Breast epithelium (tissue), 4 donors: ENCODE results near the gene DNAH8. TPM values are rescaled to one million over a fixed set of nuclear protein-coding genes. Genes with fewer than 3 reads are reported as not detected.

ENCODE experiments used
- DNase-seq, 2 donors: peaks; one replicate each; pipeline ENCODE4 v3.0.0-alpha.2; 2019; ENCODE audit warnings: low spot score in 2 of 2
- H3K27ac ChIP-seq, 2 donors: fragments of 200-600 bp; sonication (generic) in 1 of 2; one replicate each; pipeline ENCODE4 v1.5.1; 2016 to 2019; ENCODE audit warnings: mild to moderate bottlenecking in 1 of 2
- H3K27me3 ChIP-seq, 2 donors: fragments of 200-600 bp; sonication (generic) in 1 of 2; one replicate each; pipeline versions ENCODE4 v1.5.1 to v1.6.0; 2017 to 2019; ENCODE audit warnings: control low read depth in 1 of 2, mild to moderate bottlenecking in 1 of 2
- H3K36me3 ChIP-seq: fragments of 200-600 bp; one replicate; pipeline ENCODE4 v1.5.1; 2019
- H3K4me1 ChIP-seq, 2 donors: fragments of 200-600 bp; sonication (generic); one replicate each; pipeline ENCODE4 v1.5.1; 2016 to 2019; ENCODE audit warnings: control low read depth in 1 of 2
- H3K4me3 ChIP-seq, 3 donors: fragments of 200-600 bp; sonication (generic); 1 replicate in 2 of 3; 2 replicates in 1 of 3; pipeline ENCODE4 v1.5.1; 2016 to 2019; ENCODE audit warnings: mild to moderate bottlenecking in 3 of 3, moderate library complexity in 2 of 3
- H3K9me3 ChIP-seq, 2 donors: fragments of 200-600 bp; sonication (generic) in 1 of 2; one replicate each; pipeline ENCODE4 v1.5.1; 2016 to 2019; ENCODE audit warnings: control low read depth in 1 of 2
- POLR2A ChIP-seq: fragments of 450-650 bp; IDR thresholded peaks from one replicate; pipeline ENCODE4 v1.6.1; 2016; ENCODE audit warnings: antibody characterized with exemption, mild to moderate bottlenecking, moderate library complexity
- POLR2AphosphoS5 ChIP-seq, 3 donors: sonication (generic); formaldehyde crosslinking; IDR thresholded peaks; one replicate each; pipeline ENCODE4 v1.6.1; 2017; ENCODE audit warnings: antibody characterized with exemption in 3 of 3
- intact Hi-C: fragments of 100-400 bp; cut with DNase I; formaldehyde crosslinking; loops from one replicate; pipeline ENCODE4 v1.15.1; 2023; ENCODE audit warnings: low total_unique reads
- total RNA-seq, 3 donors: library from RNA; depleted of rRNA; stranded (reverse); fragments of >200 nt; gene quantifications; one replicate each; pipeline ENCODE4 v1.1.0, GENCODE V29; 2016
- TF ChIP-seq, protein P1 (sequence below), 3 donors: fragments of 450-650 bp; IDR thresholded peaks; one replicate each; pipeline ENCODE4 v1.5.1; 2016 to 2017; ENCODE audit warnings: antibody characterized with exemption in 3 of 3, mild to moderate bottlenecking in 3 of 3, moderate library complexity in 3 of 3

Gene DNAH8
- total RNA-seq, 3 donors from 2014 or later, result under 0.01 TPM; not detected in 1

DNA sequence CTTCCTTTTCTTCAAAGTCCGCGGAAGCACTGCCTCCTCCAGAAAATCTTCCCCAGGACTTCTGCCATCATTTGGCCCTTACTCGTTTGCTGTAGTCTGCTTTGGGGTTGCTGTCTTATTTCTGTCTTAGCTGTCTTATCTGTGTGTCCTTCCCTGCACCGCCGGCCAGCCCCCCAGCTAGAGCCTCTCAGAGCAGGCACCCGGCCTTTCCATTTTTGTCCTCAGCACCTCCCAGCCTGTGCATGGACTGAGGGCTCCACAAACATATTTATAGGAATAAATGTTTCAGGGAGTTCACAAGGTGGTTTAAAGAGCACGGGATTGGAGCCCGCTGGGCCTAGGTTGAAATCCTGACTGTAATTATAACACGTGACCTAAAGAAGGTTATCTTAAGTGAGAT, 341.6 kb downstream of the DNAH8 start:
- no peak for DNase-seq
- Histone ChIP-seq H3K27me3 (peaks cover 0 to 4% of the 10 kb centered on the region in 2 donors), H3K4me3 (no peak overlapping the region), H3K36me3 (no peaks in the 10 kb centered on the region), H3K9me3 (no peaks in the 10 kb centered on the region), H3K4me1 (no peaks in the 10 kb centered on the region), H3K27ac (no peak overlapping the region)
- TF ChIP-seq, protein P1, sequence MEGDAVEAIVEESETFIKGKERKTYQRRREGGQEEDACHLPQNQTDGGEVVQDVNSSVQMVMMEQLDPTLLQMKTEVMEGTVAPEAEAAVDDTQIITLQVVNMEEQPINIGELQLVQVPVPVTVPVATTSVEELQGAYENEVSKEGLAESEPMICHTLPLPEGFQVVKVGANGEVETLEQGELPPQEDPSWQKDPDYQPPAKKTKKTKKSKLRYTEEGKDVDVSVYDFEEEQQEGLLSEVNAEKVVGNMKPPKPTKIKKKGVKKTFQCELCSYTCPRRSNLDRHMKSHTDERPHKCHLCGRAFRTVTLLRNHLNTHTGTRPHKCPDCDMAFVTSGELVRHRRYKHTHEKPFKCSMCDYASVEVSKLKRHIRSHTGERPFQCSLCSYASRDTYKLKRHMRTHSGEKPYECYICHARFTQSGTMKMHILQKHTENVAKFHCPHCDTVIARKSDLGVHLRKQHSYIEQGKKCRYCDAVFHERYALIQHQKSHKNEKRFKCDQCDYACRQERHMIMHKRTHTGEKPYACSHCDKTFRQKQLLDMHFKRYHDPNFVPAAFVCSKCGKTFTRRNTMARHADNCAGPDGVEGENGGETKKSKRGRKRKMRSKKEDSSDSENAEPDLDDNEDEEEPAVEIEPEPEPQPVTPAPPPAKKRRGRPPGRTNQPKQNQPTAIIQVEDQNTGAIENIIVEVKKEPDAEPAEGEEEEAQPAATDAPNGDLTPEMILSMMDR (IDR thresholded peaks at IDR 0.05), result no peak
- TF ChIP-seq POLR2A, result no peak
- TF ChIP-seq POLR2AphosphoS5 (IDR thresholded peaks at IDR 0.05), result no peak
- intact Hi-C loops, result no loop called here

DNA sequence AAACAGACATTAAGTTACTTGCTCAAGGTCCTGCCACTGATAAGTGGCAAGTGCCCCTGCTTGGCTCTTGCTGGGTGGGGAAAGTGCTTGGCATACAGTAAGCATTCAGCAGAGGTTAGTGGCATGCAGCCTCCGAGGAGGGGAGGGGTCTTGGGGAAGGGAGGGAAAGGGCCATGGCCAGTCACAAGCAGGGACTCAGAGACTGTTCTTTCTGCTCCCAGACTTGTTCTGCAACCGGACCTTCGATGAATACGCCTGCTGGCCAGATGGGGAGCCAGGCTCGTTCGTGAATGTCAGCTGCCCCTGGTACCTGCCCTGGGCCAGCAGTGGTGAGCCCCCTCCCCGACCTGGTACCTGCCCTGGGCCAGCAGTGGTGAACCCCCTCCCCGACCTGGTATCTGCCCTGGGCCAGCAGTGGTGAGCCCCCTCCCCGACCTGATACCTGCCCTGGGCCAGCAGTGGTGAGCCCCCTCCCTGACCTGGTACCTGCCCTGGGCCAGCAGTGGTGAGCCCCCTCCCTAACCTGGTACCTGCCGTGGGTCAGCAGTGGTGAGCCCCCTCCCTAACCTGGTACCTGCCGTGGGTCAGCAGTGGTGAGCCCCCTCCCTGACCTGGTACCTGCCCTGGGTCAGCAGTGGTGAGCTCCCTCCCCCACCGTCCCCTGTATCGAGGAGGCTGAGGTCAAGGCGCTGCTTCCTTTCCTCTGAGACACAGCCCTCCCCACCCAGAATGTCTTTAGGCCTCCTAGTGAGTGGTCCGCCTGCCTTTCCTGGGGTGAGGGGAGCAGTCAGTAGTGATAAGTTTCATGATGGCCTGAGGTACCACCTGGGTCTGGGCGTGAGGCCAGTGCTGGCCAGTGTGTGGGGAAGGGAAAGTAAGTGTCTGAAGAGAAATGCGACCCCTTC, 342.4 kb downstream of the DNAH8 start:
- Histone ChIP-seq H3K27ac (no peak overlapping the region), H3K27me3 (peaks cover 0 to 4% of the 10 kb centered on the region in 2 donors), H3K9me3 (no peaks in the 10 kb centered on the region), H3K4me1 (no peaks in the 10 kb centered on the region), H3K4me3 (no peak overlapping the region), H3K36me3 (no peaks in the 10 kb centered on the region)
- DNase-seq, result no peak
- intact Hi-C loops, result no loop called here
- no peak for TF ChIP-seq POLR2AphosphoS5 (IDR thresholded peaks at IDR 0.05)
- no peak for TF ChIP-seq POLR2A
- TF ChIP-seq, protein P1 (IDR thresholded peaks at IDR 0.05), result no peak

DNA sequence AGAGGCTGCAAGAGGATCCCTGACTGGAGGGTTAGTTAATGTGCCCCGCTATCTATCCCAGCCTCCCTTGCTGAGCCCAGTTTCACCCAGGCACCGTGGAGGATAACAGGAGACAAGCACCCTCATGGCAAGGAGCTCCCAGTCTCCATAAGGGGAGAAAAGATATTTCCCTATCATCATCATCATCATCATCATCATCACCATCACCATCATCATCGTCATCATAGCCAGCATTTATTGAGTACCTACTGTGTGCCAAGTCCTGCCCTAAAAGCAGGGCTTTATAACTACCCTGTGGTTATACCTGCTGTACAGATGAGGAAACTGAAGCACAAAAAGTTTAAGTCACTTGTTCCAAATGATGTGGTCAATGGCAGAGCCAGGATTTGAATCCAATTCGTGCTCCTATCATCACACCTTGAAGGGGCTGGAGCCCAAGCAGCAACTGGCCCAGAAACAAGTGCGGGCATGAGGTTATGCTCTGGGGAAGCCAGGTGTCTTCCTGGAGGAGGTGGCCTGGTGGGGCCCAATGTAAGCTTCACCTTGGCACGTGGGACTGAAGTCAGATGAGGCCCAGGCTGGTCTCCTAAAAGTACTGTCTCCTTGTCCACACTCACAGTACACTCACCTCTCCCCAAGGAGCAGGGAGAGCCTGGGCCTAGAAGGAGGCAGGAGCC, 343.5 kb downstream of the DNAH8 start:
- Histone ChIP-seq H3K4me3 (no peak overlapping the region), H3K36me3 (no peaks in the 10 kb centered on the region), H3K27me3 (peaks cover 0 to 4% of the 10 kb centered on the region in 2 donors), H3K4me1 (no peaks in the 10 kb centered on the region), H3K9me3 (no peaks in the 10 kb centered on the region), H3K27ac (no peak overlapping the region)
- TF ChIP-seq POLR2AphosphoS5 (IDR thresholded peaks at IDR 0.05) (no peak), POLR2A (no peak)
- TF ChIP-seq, protein P1 (IDR thresholded peaks at IDR 0.05), result no peak
- DNase-seq, result no peak
- intact Hi-C loops, result no loop called here

DNA sequence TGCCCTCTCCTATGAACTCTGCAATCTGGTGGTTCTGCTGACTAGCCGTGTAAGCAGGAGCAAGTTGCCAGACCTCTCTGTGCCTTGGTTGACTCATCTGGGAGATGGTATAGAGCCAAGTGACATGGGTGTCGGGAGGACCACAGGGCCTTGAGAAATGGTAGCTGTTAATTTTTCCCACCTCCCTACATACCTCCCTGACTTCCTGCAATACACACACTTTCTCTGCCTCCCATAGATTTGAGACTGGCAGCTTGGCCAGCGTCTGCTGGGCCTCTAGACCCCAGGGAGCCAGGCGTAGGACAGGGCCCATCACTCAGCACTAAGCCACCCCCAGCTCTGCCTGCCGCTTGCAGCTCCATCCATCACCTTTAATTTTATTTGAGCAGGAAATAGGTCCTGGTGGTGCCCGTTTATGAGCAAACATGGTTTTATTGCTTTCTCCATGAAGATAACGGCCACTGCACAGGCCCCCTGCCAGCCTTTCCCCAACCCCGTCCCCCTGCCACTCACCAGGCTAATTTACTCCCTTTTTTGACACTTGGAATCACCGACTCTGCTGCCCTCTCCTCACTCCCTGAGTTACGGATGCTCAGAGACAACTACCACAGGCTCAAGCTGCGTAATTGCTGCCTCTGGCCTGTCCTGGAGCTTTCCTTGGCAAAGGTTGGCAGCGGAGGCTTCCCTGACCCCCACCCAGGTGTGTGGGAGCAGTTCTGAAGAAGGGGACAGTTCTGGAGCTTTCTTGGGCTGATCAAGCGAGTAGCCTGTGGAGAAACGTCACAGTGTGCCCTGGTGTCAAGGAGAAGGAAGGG, 344.6 kb downstream of the DNAH8 start:
- no peak overlapping the region for H3K4me3 ChIP-seq
- H3K27ac ChIP-seq, result no peak overlapping the region

More for the DNA sequence above, 344.6 kb downstream of the DNAH8 start:
- no peaks in the 10 kb centered on the region for H3K36me3 ChIP-seq
- no peaks in the 10 kb centered on the region for H3K4me1 ChIP-seq
- intact Hi-C loops, result no loop called here
- no peak for TF ChIP-seq POLR2A
- no peak for TF ChIP-seq POLR2AphosphoS5 (IDR thresholded peaks at IDR 0.05)
- TF ChIP-seq, protein P1 (IDR thresholded peaks at IDR 0.05), result no peak
- no peak for DNase-seq
- peaks cover 0 to 4% of the 10 kb centered on the region in 2 donors for H3K27me3 ChIP-seq
- no peaks in the 10 kb centered on the region for H3K9me3 ChIP-seq
